Mesothelial cell of epicardium (in vitro differentiated cells): ENCODE results near the gene TBC1D14. TPM values are rescaled to one million over a fixed set of nuclear protein-coding genes. Genes with fewer than 3 reads are reported as not detected.

Source experiments
- DNase-seq, 2 experiments: peaks; one replicate each; pipeline ENCODE4 v3.0.0; 2021; ENCODE audit warnings: low spot score in 2 of 2; ENCODE audit not compliant: unreplicated experiment in 2 of 2
- H3K27ac Mint-ChIP-seq: 2 replicates; pipeline ENCODE4 v1.8.0; 2021; ENCODE audit warnings: mixed read lengths
- H3K27me3 Mint-ChIP-seq: 2 replicates; pipeline ENCODE4 v1.8.0; 2021; ENCODE audit warnings: low read depth, mixed read lengths
- H3K36me3 Mint-ChIP-seq: 2 replicates; pipeline ENCODE4 v1.8.0; 2021; ENCODE audit warnings: mixed read lengths
- H3K4me1 Mint-ChIP-seq: 2 replicates; pipeline ENCODE4 v1.8.0; 2021; ENCODE audit warnings: mixed read lengths
- H3K4me3 Mint-ChIP-seq: 2 replicates; pipeline ENCODE4 v1.8.0; 2021; ENCODE audit warnings: mild to moderate bottlenecking, moderate library complexity, mixed read lengths
- H3K9me3 Mint-ChIP-seq: 2 replicates; pipeline ENCODE4 v1.8.0; 2021; ENCODE audit warnings: mixed read lengths
- CTCF ChIP-seq: fragments of 200-600 bp; sonication (generic); IDR thresholded peaks from one replicate; pipeline ENCODE4 v1.5.0; 2021; ENCODE audit warnings: antibody characterized with exemption; ENCODE audit not compliant: unreplicated experiment
- total RNA-seq: library from RNA; stranded (reverse); gene quantifications from 3 replicates; pipeline ENCODE4 v1.2.1, GENCODE V29; 2021

Gene TBC1D14
- total RNA-seq, 1 donor from 2014 or later, result 54.5 TPM

GRCh38 chr4:6874981-6875380, 34.6 kb upstream of the TBC1D14 start:
- no peak for TF ChIP-seq CTCF
- Mint-ChIP-seq H3K27ac (no peak overlapping the region), H3K9me3 (no peaks in the 10 kb centered on the region), H3K4me3 (no peak overlapping the region), H3K27me3 (no peaks in the 10 kb centered on the region), H3K36me3 (peaks cover 44% of the 10 kb centered on the region), H3K4me1 (no peaks in the 10 kb centered on the region)
- no peak for DNase-seq

- Mint-ChIP-seq H3K4me1 (no peaks in the 10 kb centered on the region), H3K36me3 (peaks cover 47% of the 10 kb centered on the region), H3K27ac (no peak overlapping the region), H3K27me3 (no peaks in the 10 kb centered on the region), H3K4me3 (no peak overlapping the region), H3K9me3 (no peaks in the 10 kb centered on the region)
- TF ChIP-seq CTCF, result no peak
- DNase-seq, result no peak
Observed at GRCh38 chr4:6875431-6875831, 34.2 kb upstream of the TBC1D14 start.

- Mint-ChIP-seq H3K36me3 (peaks cover 56% of the 10 kb centered on the region), H3K4me3 (no peak overlapping the region), H3K27ac (no peak overlapping the region), H3K9me3 (no peaks in the 10 kb centered on the region), H3K4me1 (no peaks in the 10 kb centered on the region), H3K27me3 (no peaks in the 10 kb centered on the region)
- no peak for DNase-seq
- no peak for TF ChIP-seq CTCF
Observed at GRCh38 chr4:6876440-6876839, 33.2 kb upstream of the TBC1D14 start.

GRCh38 chr4:6877067-6877466, 32.6 kb upstream of the TBC1D14 start:
- peaks cover 53% of the 10 kb centered on the region for H3K36me3 Mint-ChIP-seq

GRCh38 chr4:6878451-6879059, 31.1 kb upstream of the TBC1D14 start:
- peaks cover 51% of the 10 kb centered on the region for H3K36me3 Mint-ChIP-seq
- no peaks in the 10 kb centered on the region for H3K9me3 Mint-ChIP-seq
- no peak overlapping the region for H3K4me3 Mint-ChIP-seq
- no peaks in the 10 kb centered on the region for H3K4me1 Mint-ChIP-seq
- H3K27ac Mint-ChIP-seq, result no peak overlapping the region
- no peaks in the 10 kb centered on the region for H3K27me3 Mint-ChIP-seq
- TF ChIP-seq CTCF, result no peak
- no peak for DNase-seq

More at GRCh38 chr4:6877067-6877466, 32.6 kb upstream of the TBC1D14 start:
- no peaks in the 10 kb centered on the region for H3K9me3 Mint-ChIP-seq
- H3K4me3 Mint-ChIP-seq, result no peak overlapping the region
- H3K27ac Mint-ChIP-seq, result peak overlapping the region; percentile 41
- no peak for DNase-seq
- H3K4me1 Mint-ChIP-seq, result no peaks in the 10 kb centered on the region
- H3K27me3 Mint-ChIP-seq, result no peaks in the 10 kb centered on the region
- no peak for TF ChIP-seq CTCF

- no peaks in the 10 kb centered on the region for H3K9me3 Mint-ChIP-seq
- no peak for DNase-seq
- H3K4me1 Mint-ChIP-seq, result no peaks in the 10 kb centered on the region
- no peaks in the 10 kb centered on the region for H3K27me3 Mint-ChIP-seq
- H3K27ac Mint-ChIP-seq, result no peak overlapping the region
- no peak overlapping the region for H3K4me3 Mint-ChIP-seq
- peaks cover 49% of the 10 kb centered on the region for H3K36me3 Mint-ChIP-seq
- TF ChIP-seq CTCF, result no peak
Observed at GRCh38 chr4:6880691-6881090, 28.9 kb upstream of the TBC1D14 start.
